BE2C (cell line): ENCODE results near the gene SLC28A2.
"Not testable (repeated sequence)": the region's sequence is repeated elsewhere in the genome, so short reads cannot be mapped to it uniquely, and the experiment has no call there.

Source experiments
- DNase-seq: peaks from one replicate; pipeline ENCODE4 v3.0.0-alpha.2; 2020
- H3K27me3 ChIP-seq: fragments of 250-450 bp; sonication (Bioruptor Pico); 2 replicates; pipeline ENCODE4 v1.5.1; 2020; ENCODE audit warnings: mild to moderate bottlenecking
- H3K36me3 ChIP-seq: fragments of 250-450 bp; sonication (Bioruptor Pico); 2 replicates; pipeline ENCODE4 v1.5.1; 2020; ENCODE audit warnings: mild to moderate bottlenecking
- H3K4me1 ChIP-seq: fragments of 250-450 bp; sonication (Bioruptor Pico); 2 replicates; pipeline ENCODE4 v1.5.1; 2020
- H3K4me3 ChIP-seq: 2 replicates; pipeline ENCODE4 v1.5.1; 2011; ENCODE audit warnings: low read depth, low read length
- H3K9me3 ChIP-seq: fragments of 250-450 bp; sonication (Bioruptor Pico); 2 replicates; pipeline ENCODE4 v1.5.1; 2020
- CTCF ChIP-seq: IDR thresholded peaks from 2 replicates; pipeline ENCODE4 v1.5.1; 2012; ENCODE audit warnings: mild to moderate bottlenecking, low read depth, low read length

Gene SLC28A2

GRCh38 chr15:45231864-45232562 is 20.0 kb upstream of the SLC28A2 start:
- Histone ChIP-seq H3K36me3 (no peaks in the 10 kb centered on the region), H3K4me1 (no peaks in the 10 kb centered on the region), H3K27me3 (peaks cover 6% of the 10 kb centered on the region; the same call in 1 of the 2 replicates), H3K9me3 (0 out of 2 replicates have a peak, but pooled peaks cover 4% of the 10 kb centered on the region), H3K4me3 (no peak overlapping the region)
- no peak for TF ChIP-seq CTCF
- peak; percentile 32 for DNase-seq

GRCh38 chr15:45234562-45235235 is 17.3 kb upstream of the SLC28A2 start:
- H3K9me3 ChIP-seq = 0 out of 2 replicates have a peak, but pooled peaks cover 4% of the 10 kb centered on the region
- DNase-seq = no peak
- no peaks in the 10 kb centered on the region for H3K36me3 ChIP-seq
- no peak for TF ChIP-seq CTCF
- no peak overlapping the region for H3K4me3 ChIP-seq
- H3K4me1 ChIP-seq = no peaks in the 10 kb centered on the region
- H3K27me3 ChIP-seq = 0 out of 2 replicates have a peak, but pooled peaks cover 4% of the 10 kb centered on the region

- H3K27me3 ChIP-seq, H3K9me3 ChIP-seq, H3K36me3 ChIP-seq, H3K4me3 ChIP-seq, DNase-seq, H3K4me1 ChIP-seq: not testable (repeated sequence)
Observed at GRCh38 chr15:45236806-45237205, 15.2 kb upstream of the SLC28A2 start.

- peaks cover 11% of the 10 kb centered on the region for H3K9me3 ChIP-seq
Observed at GRCh38 chr15:45242289-45242688, 9.7 kb upstream of the SLC28A2 start.

GRCh38 chr15:45249125-45249780 is 2.8 kb upstream of the SLC28A2 start:
- no peaks in the 10 kb centered on the region for H3K4me1 ChIP-seq
- no peak for TF ChIP-seq CTCF
- no peak for DNase-seq
- H3K27me3 ChIP-seq = no peaks in the 10 kb centered on the region
- H3K9me3 ChIP-seq = no peaks in the 10 kb centered on the region
- H3K36me3 ChIP-seq = no peaks in the 10 kb centered on the region
- no peak overlapping the region for H3K4me3 ChIP-seq

More at GRCh38 chr15:45242289-45242688, 9.7 kb upstream of the SLC28A2 start:
- no peak for DNase-seq
- no peaks in the 10 kb centered on the region for H3K27me3 ChIP-seq
- H3K4me3 ChIP-seq = no peak overlapping the region
- TF ChIP-seq CTCF = no peak
- H3K36me3 ChIP-seq = no peaks in the 10 kb centered on the region
- no peaks in the 10 kb centered on the region for H3K4me1 ChIP-seq

GRCh38 chr15:45253330-45253729 is 1.3 kb downstream of the SLC28A2 start:
- no peak overlapping the region for H3K4me3 ChIP-seq
- H3K36me3 ChIP-seq = no peaks in the 10 kb centered on the region
- no peaks in the 10 kb centered on the region for H3K9me3 ChIP-seq
- no peaks in the 10 kb centered on the region for H3K4me1 ChIP-seq
- TF ChIP-seq CTCF = peak; percentile 61
- no peaks in the 10 kb centered on the region for H3K27me3 ChIP-seq
- no peak for DNase-seq
